Measurements from ENCODE around the gene MRPL2. TPM values are rescaled to one million over a fixed set of nuclear protein-coding genes. Genes with fewer than 3 reads are reported as not detected.
"Not testable (repeated sequence)": the region's sequence is repeated elsewhere in the genome, so short reads cannot be mapped to it uniquely, and the experiment has no call there.

Gene MRPL2
- total RNA-seq, 1 donor: 24.5 TPM

GRCh38 chr6:43082806-43083655 lies 23.8 kb upstream of the MRPL2 start:
- DNase-seq (ENCODE audit: low read depth in 2 of 3, low spot score in 2 of 3): no peak

GRCh38 chr6:43081922-43082321 lies 22.7 kb upstream of the MRPL2 start:
- DNase-seq (ENCODE audit: low read depth in 2 of 3, low spot score in 2 of 3): not testable (repeated sequence)

GRCh38 chr6:43081043-43081442 lies 21.8 kb upstream of the MRPL2 start:
- no peak for DNase-seq (ENCODE audit: low read depth in 2 of 3, low spot score in 2 of 3)

GRCh38 chr6:43078691-43079090 lies 19.5 kb upstream of the MRPL2 start:
- DNase-seq (ENCODE audit: low read depth in 2 of 3, low spot score in 2 of 3): no peak

GRCh38 chr6:43077981-43078511 lies 18.8 kb upstream of the MRPL2 start:
- no peak for DNase-seq (ENCODE audit: low read depth in 2 of 3, low spot score in 2 of 3)

GRCh38 chr6:43077333-43077809 lies 18.1 kb upstream of the MRPL2 start:
- no peak for DNase-seq (ENCODE audit: low read depth in 2 of 3, low spot score in 2 of 3)

GRCh38 chr6:43076464-43077332 lies 17.5 kb upstream of the MRPL2 start:
- DNase-seq (ENCODE audit: low read depth in 2 of 3, low spot score in 2 of 3): peak in 1 of 3 donors; percentile 33

GRCh38 chr6:43075670-43076463 lies 16.6 kb upstream of the MRPL2 start, which contains the start of gene PTK7:
PTK7 (plus strand) TSS chr6:43076314; CDS start chr6:43076489, 175 bp downstream.
- DNase-seq (ENCODE audit: low read depth in 2 of 3, low spot score in 2 of 3): peak in 2 of 3 donors; percentile 72 to 81

- no peak for DNase-seq (ENCODE audit: low read depth in 2 of 3, low spot score in 2 of 3)
Observed at GRCh38 chr6:43074847-43075669, 15.8 kb upstream of the MRPL2 start.

- DNase-seq (ENCODE audit: low read depth in 2 of 3, low spot score in 2 of 3): peak in 2 of 3 donors; percentile 56 to 76
Observed at GRCh38 chr6:43070028-43070632, 10.9 kb upstream of the MRPL2 start.

- DNase-seq (ENCODE audit: low read depth in 2 of 3, low spot score in 2 of 3): no peak
Observed at GRCh38 chr6:43062818-43063217, 3.6 kb upstream of the MRPL2 start.

- no peak for DNase-seq (ENCODE audit: low read depth in 2 of 3, low spot score in 2 of 3)
Observed at GRCh38 chr6:43061861-43062260, 2.6 kb upstream of the MRPL2 start.

GRCh38 chr6:43060755-43061633 lies 1.8 kb upstream of the MRPL2 start:
- DNase-seq (ENCODE audit: low read depth in 2 of 3, low spot score in 2 of 3): no peak

- DNase-seq (ENCODE audit: low read depth in 2 of 3, low spot score in 2 of 3): no peak
Observed at GRCh38 chr6:43060034-43060754, 960 bp upstream of the MRPL2 start.

GRCh38 chr6:43058531-43058930 lies 703 bp downstream of the MRPL2 start:
- no peak for DNase-seq (ENCODE audit: low read depth in 2 of 3, low spot score in 2 of 3)

- DNase-seq (ENCODE audit: low read depth in 2 of 3, low spot score in 2 of 3): no peak
Observed at GRCh38 chr6:43055966-43056365, 3.3 kb downstream of the MRPL2 start.

- no peak for DNase-seq (ENCODE audit: low read depth in 2 of 3, low spot score in 2 of 3)
Observed at GRCh38 chr6:43054206-43054943, 4.9 kb downstream of the MRPL2 start.

Data from hematopoietic multipotent progenitor cell (in vitro differentiated cells).